HG02610 (cell line): ENCODE data around the gene MARCHF9.

Experiments used
- ATAC-seq: cut with Tn5 transposase; IDR thresholded peaks from one replicate; pipeline ENCODE4 v1.9.1; 2021; ENCODE audit warnings: mild to moderate bottlenecking, moderate library complexity; ENCODE audit not compliant: unreplicated experiment

The MARCHF9 gene

GRCh38 chr12:57782608-57783465 is 27.9 kb downstream of the MARCHF9 start, which contains the start of gene TSFM:
Gene TSFM (plus strand): TSS chr12:57782787. CDS start chr12:57782802, 15 bp downstream.
- ATAC-seq: peak; percentile 79

GRCh38 chr12:57783466-57783801 is 28.5 kb downstream of the MARCHF9 start:
- ATAC-seq: no peak

GRCh38 chr12:57783861-57784260 is 29.0 kb downstream of the MARCHF9 start:
- ATAC-seq: no peak

DNA sequence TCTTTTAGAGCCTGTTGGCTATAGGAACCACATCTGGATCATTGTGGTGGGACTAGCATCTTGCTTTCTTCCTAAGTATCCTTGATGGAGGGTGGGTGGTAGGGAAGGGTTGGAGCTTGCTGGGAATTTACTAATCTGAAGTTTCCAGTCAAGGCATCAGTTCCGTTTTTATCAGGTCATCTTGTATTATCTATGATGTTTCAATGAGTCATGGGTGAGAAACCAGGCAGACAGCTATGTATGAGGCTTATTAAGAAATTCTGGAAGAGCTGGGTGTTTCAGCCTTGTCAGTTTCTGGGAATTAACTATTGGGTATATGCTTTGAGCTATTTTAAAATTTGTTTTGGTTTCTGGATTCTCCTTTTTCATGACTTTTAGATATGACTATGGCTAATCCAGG is 39.0 kb downstream of the MARCHF9 start:
- no peak for ATAC-seq

DNA sequence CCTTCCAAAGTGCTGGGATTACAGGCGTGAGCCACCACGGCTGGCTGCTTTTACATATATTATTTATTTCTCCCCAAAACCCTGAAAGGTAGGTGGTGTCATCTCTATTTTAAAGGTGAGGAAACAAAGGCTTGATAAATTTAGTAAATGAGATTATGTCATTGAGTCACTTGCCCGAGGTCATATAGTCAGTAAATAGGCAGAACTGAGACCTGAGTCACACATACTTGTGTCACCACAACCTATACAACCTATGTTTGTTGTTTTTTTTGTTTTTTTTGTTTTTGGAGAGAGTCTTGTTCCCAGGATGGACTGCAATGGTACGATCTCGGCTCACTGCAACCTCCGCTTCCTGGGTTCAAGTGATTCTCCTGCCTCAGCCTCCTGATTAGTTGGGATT is 40.5 kb downstream of the MARCHF9 start:
- ATAC-seq: no peak

GRCh38 chr12:57796996-57797395 is 42.1 kb downstream of the MARCHF9 start:
- no peak for ATAC-seq

GRCh38 chr12:57797933-57798332 is 43.0 kb downstream of the MARCHF9 start:
- no peak for ATAC-seq

GRCh38 chr12:57800965-57801364 is 46.1 kb downstream of the MARCHF9 start:
- no peak for ATAC-seq

DNA sequence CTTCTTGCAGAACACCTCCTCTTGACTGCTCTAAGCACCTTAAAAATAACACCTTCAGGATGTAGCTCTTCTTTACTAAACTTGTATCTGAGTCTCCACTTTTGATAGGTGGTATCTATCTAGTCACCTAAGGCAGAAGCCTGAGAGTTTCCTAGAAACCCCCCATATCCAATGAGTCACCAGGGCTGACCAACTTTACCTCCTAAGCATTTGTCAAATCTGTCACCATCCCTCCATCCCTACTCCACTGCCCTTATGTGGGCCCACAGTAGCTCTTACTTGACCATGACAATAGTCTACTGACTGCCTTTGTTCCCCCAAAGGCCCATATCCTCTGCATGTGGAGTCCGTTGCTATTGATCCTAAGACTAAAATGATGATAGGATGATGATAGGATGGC is 47.7 kb downstream of the MARCHF9 start:
- no peak for ATAC-seq

- ATAC-seq: peak; percentile 53
Measured at GRCh38 chr12:57803319-57803893, 48.5 kb downstream of the MARCHF9 start.

- ATAC-seq: no peak
Measured at GRCh38 chr12:57806677-57807076, 51.8 kb downstream of the MARCHF9 start.

GRCh38 chr12:57807285-57807684 is 52.4 kb downstream of the MARCHF9 start:
- no peak for ATAC-seq

DNA sequence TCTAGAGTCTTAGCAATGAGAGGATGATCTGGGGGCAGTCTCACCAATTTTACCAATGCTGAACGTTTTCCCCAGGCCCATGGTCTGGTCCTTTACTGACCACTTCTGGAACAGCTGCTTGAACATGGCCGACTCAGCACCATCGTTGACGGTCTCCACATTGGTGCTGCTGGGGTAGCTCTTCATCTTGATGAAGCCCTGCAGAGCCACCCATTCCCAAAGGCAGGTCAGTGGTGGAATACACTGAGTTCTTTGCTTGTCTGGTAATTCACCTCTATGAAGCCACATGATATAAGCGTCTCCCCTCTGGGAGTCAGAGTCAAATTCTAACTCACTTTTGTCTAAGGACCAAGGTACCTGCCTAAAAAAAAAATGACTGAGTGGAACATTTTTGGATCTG is 53.4 kb downstream of the MARCHF9 start:
- no peak for ATAC-seq

GRCh38 chr12:57809425-57809824 is 54.5 kb downstream of the MARCHF9 start:
- no peak for ATAC-seq
